C4-2B (cell line): ENCODE data around the gene INHA.

Experiments
- ZFX ChIP-seq: fragments of 450-650 bp; IDR thresholded peaks from 2 replicates; pipeline ENCODE4 v1.6.1; 2017
- TF ChIP-seq, protein P1 (sequence below): fragments of 450-650 bp; conservative IDR thresholded peaks from 2 replicates; pipeline ENCODE4 v1.5.1; 2017; ENCODE audit warnings: mild to moderate bottlenecking

DNA sequence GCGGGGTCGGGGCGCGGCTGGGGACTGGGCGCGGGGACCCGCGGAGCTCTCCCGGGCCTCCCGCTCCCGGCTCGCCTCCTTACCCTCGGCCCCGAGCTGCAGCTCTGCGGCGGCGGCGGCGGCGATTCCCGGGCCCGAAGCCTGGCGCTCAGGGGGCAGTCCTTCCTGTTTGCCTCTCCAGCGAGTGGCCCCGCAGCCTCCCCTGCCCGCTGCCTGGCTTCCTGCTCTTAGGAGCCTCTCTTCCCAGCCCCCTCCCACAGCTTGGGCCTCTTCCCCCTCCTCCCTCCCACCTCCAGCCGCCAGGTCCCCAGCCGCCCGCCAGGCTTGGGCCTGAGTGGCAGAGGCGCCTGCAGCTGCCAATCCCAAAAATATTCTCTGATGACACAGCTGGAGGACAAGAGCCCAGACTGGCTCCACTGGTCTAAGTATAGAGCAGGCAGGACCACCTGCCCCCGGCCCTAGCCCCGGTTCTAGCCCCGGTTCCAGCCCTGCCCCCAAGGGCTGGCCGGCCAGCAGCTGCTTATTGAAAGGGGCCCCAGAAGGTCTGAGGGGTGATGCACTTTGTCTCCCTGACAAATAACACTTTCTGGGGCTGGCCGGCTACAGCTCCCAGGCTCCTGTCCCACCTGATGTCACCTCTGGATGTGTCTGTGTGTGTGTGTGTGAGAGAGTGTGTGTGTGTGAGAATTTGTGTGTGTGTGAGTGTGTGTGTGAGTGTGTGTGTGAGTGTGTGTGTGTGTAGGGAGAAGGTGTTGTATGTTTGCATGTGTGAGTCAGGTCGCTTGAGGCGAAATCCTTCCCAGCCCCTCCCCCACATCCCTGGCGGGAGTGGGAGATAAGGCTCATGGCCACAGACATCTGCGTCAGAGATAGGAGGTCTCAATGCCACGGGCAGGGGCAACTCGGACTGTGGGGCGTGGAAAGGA is 536 bp upstream of the INHA start, which contains the start of gene OBSL1:
- TF ChIP-seq, protein P1, sequence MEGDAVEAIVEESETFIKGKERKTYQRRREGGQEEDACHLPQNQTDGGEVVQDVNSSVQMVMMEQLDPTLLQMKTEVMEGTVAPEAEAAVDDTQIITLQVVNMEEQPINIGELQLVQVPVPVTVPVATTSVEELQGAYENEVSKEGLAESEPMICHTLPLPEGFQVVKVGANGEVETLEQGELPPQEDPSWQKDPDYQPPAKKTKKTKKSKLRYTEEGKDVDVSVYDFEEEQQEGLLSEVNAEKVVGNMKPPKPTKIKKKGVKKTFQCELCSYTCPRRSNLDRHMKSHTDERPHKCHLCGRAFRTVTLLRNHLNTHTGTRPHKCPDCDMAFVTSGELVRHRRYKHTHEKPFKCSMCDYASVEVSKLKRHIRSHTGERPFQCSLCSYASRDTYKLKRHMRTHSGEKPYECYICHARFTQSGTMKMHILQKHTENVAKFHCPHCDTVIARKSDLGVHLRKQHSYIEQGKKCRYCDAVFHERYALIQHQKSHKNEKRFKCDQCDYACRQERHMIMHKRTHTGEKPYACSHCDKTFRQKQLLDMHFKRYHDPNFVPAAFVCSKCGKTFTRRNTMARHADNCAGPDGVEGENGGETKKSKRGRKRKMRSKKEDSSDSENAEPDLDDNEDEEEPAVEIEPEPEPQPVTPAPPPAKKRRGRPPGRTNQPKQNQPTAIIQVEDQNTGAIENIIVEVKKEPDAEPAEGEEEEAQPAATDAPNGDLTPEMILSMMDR: no peak
- TF ChIP-seq ZFX: no peak
